HG02642 (cell line): ENCODE measurements around the gene C14orf119.

Experiments used
- ATAC-seq: cut with Tn5 transposase; IDR thresholded peaks from one replicate; pipeline ENCODE4 v1.9.1; 2021; ENCODE audit warnings: mild to moderate bottlenecking; ENCODE audit not compliant: unreplicated experiment, poor library complexity

C14orf119 gene

GRCh38 chr14:23058654-23059504, 36.4 kb upstream of the C14orf119 start:
- no peak for ATAC-seq

DNA sequence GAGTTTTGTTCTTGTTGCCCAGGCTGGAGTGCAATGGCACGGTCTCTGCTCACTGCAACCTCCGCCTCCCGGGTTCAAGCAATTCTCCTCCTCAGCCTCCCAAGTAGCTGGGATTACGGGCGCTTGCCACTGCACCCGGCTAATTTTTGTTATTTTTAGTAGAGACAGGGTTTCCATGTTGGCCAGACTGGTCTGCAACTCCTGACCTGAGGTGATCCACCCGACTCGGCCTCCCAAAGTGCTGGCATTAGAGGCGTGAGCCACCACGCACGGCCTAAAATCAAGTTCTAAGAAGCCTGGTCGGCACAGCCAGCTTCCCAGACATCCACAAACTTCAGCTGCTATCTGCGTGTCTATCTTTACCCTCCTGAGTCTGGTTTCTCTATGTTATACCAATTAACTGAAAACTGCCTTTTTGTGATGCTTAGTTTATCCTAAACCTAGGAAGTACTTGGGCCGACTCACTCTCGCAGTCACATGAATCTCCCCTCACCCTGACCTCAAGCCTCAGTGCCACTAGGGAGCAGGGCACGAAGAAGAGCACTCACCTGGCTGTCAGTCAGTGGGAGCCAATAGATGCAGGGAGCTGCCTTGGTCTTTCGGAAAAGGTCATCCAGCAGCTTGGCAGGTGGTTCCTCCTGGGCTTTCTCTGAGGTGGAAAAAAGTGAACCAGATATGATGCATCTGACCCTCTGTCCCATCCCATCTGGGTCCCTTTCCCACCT, 34.6 kb upstream of the C14orf119 start:
- ATAC-seq: no peak

GRCh38 chr14:23062002-23062401, 33.3 kb upstream of the C14orf119 start:
- ATAC-seq: no peak

DNA sequence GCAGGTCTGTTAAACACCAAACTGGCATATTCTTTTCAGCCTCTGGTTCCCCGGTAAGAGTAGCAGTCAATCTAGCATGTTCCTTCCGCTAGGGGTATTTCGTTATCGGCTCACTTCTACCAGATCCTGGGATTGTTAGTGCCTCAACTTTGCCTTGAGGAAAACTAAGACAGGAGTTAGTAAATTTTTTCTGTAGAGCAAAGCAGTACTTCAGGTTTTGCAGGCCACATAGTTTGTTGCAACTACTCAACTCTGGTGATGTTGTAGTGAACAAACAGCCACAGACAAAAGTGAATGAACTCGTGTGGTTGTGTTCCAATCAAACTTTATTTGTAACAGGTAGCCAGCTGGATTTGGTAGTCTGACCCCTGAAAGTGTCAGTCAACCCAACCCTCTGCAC, 31.7 kb upstream of the C14orf119 start:
- ATAC-seq: no peak

GRCh38 chr14:23066368-23066767, 28.9 kb upstream of the C14orf119 start:
- ATAC-seq: no peak

- ATAC-seq: no peak
Observed at GRCh38 chr14:23066855-23067744, 28.2 kb upstream of the C14orf119 start.

GRCh38 chr14:23067847-23068788, 27.2 kb upstream of the C14orf119 start:
- no peak for ATAC-seq

DNA sequence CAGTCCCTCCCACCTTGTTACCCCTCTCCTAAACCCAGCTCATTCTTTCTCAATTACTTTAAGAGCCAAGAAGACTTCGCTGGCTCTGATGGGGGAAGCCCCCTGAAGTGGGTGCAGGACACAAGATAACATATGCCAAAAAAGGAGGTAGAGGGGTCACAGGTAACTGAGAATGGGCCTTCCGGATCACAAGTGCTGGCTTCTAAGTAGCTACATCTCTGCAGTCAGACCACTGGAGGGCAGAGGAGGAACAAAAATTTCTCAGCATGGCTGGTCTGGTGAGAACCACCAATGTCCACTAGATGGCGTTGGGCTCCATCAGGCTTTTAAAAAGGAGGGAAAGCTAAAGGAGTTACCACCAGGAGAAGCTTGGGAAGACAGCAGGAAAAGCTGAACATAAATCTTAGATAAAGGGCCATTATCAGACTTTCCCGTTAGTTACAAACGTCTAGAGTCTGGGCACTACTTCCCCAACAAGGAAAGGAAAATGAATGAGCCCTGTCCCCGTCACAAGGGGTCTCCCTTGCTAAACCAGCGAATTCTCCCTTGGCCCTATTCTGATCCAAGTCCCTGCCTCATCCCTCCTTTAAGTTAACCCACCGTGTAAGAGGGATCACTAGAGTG, 26.4 kb upstream of the C14orf119 start:
- ATAC-seq: peak; percentile 57

GRCh38 chr14:23069413-23069806, 25.9 kb upstream of the C14orf119 start:
- ATAC-seq: no peak

- no peak for ATAC-seq
Observed at GRCh38 chr14:23070262-23071129, 24.8 kb upstream of the C14orf119 start.

- ATAC-seq: peak; percentile 89
Observed at GRCh38 chr14:23071244-23071920, 23.9 kb upstream of the C14orf119 start.

GRCh38 chr14:23071921-23072539, 23.3 kb upstream of the C14orf119 start:
- ATAC-seq: no peak

GRCh38 chr14:23074906-23075305, 20.4 kb upstream of the C14orf119 start:
- ATAC-seq: no peak

GRCh38 chr14:23076785-23077408, 18.4 kb upstream of the C14orf119 start:
- no peak for ATAC-seq

DNA sequence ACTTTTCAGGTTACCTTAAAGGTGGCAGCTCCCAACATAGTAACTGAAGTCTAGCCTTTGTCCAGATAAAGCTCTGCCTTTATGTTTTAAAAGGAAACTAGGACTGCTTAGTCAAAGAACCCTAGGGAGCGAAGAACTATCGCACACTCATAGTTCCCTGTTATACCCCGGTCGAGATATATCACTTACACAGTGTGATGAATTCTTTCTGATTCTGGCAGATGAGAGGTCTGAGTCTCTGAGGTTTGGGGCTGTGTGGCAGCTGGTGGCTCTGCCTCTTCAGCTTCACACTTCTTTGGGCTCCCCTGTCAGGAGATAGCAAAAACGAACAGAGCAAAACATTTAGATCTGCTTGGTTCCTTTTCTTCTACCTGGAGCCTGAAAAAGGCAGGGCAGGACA, 17.3 kb upstream of the C14orf119 start:
- ATAC-seq: no peak

DNA sequence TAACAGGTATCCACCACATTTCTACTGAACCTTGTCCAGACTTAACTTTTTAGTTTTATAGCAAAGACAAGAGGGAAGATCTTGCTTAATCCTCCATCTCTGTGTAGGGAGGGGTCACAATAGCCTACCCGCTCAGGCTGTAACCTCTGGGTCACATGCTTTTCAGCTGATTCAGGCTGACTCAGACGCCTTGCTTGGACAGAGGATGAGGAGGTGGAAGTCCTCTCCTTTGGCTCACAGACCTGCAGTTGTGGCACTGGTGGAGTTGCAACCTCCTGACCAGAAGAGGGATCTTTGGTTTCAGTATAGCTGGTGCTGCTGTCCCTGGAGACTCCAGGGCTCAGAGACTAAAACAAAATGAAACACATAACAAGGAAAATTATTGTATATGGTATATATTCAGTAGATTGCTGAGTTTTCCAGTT, 16.6 kb upstream of the C14orf119 start:
- no peak for ATAC-seq

GRCh38 chr14:23079716-23080115, 15.6 kb upstream of the C14orf119 start:
- ATAC-seq: no peak
